SKM-1 treated with dmso at 0.1 percent for 144 hours (cell line): ENCODE data around the gene PLCD3.

ENCODE experiments used
- DNase-seq: peaks from one replicate; lab custom pipeline; 2025; ENCODE audit not compliant: unreplicated experiment; lab: John Stamatoyannopoulos, UW

Gene PLCD3

GRCh38 chr17:45118691-45119090, 13.6 kb downstream of the PLCD3 start:
- no peak for DNase-seq

- no peak for DNase-seq
Measured at GRCh38 chr17:45117848-45118646, 14.3 kb downstream of the PLCD3 start.

- DNase-seq, result no peak
Measured at GRCh38 chr17:45117334-45117733, 15.0 kb downstream of the PLCD3 start.

GRCh38 chr17:45116434-45117016, 15.8 kb downstream of the PLCD3 start:
- no peak for DNase-seq

GRCh38 chr17:45115871-45116270, 16.4 kb downstream of the PLCD3 start:
- DNase-seq, result no peak

- DNase-seq, result no peak
Measured at GRCh38 chr17:45115015-45115625, 17.2 kb downstream of the PLCD3 start.

GRCh38 chr17:45114117-45114932, 18.0 kb downstream of the PLCD3 start:
- no peak for DNase-seq

GRCh38 chr17:45113424-45113754, 18.9 kb downstream of the PLCD3 start:
- no peak for DNase-seq

- no peak for DNase-seq
Measured at GRCh38 chr17:45112559-45113423, 19.5 kb downstream of the PLCD3 start.

GRCh38 chr17:45111850-45112249, 20.5 kb downstream of the PLCD3 start:
- DNase-seq, result no peak

- no peak for DNase-seq
Measured at GRCh38 chr17:45110676-45111611, 21.4 kb downstream of the PLCD3 start.

GRCh38 chr17:45108595-45109521, 23.5 kb downstream of the PLCD3 start:
- no peak for DNase-seq

- no peak for DNase-seq
Measured at GRCh38 chr17:45108051-45108450, 24.3 kb downstream of the PLCD3 start.

- no peak for DNase-seq
Measured at GRCh38 chr17:45107293-45108010, 24.9 kb downstream of the PLCD3 start.

GRCh38 chr17:45106582-45106981, 25.7 kb downstream of the PLCD3 start:
- no peak for DNase-seq

GRCh38 chr17:45106096-45106495, 26.2 kb downstream of the PLCD3 start:
- DNase-seq, result no peak

- no peak for DNase-seq
Measured at GRCh38 chr17:45104907-45105624, 27.2 kb downstream of the PLCD3 start.
